Tibial artery (tissue), 4 donors: ENCODE measurements around the gene CYBC1.

Experiments used
- DNase-seq, 2 donors: peaks; one replicate each; pipeline ENCODE4 v3.0.0-alpha.2; 2019
- H3K27ac ChIP-seq, 2 donors: fragments of 200-600 bp; sonication (generic) in 1 of 2; 1 replicate in 1 of 2; 2 replicates in 1 of 2; pipeline ENCODE4 v1.5.1; 2018 to 2019; ENCODE audit warnings: mild to moderate bottlenecking in 1 of 2
- H3K27me3 ChIP-seq, 2 donors: fragments of 200-600 bp; sonication (generic) in 1 of 2; one replicate each; pipeline versions ENCODE4 v1.5.1 to v1.6.0; 2016 to 2019
- H3K36me3 ChIP-seq, 3 donors: fragments of 200-600 bp; sonication (generic) in 2 of 3; one replicate each; pipeline ENCODE4 v1.5.1; 2016 to 2019; ENCODE audit warnings: mild to moderate bottlenecking in 2 of 3
- H3K4me1 ChIP-seq, 4 donors: fragments of 200-600 bp; sonication (generic) in 2 of 4; 1 replicate in 3 of 4; 2 replicates in 1 of 4; pipeline ENCODE4 v1.5.1; 2016 to 2019
- H3K4me3 ChIP-seq, 2 donors: fragments of 200-600 bp; sonication (generic) in 1 of 2; 1 replicate in 1 of 2; 2 replicates in 1 of 2; pipeline ENCODE4 v1.5.1; 2018 to 2019; ENCODE audit warnings: mild to moderate bottlenecking in 2 of 2
- H3K9me3 ChIP-seq, 3 donors: fragments of 200-600 bp; sonication (generic) in 1 of 3; one replicate each; pipeline ENCODE4 v1.5.1; 2016 to 2019
- intact Hi-C: fragments of 100-400 bp; cut with DNase I; formaldehyde crosslinking; loops from one replicate; pipeline ENCODE4 v1.15.0; 2023; ENCODE audit warnings: low total_unique reads
- TF ChIP-seq, protein P1 (sequence below), 2 experiments: fragments of 200-600 bp in 1 of 2; fragments of 450-650 bp in 1 of 2; IDR thresholded peaks; one replicate each; pipeline ENCODE4 v1.5.1; 2017 to 2019; ENCODE audit warnings: antibody characterized with exemption in 2 of 2, mild to moderate bottlenecking in 1 of 2, moderate library complexity in 1 of 2

The CYBC1 gene

DNA sequence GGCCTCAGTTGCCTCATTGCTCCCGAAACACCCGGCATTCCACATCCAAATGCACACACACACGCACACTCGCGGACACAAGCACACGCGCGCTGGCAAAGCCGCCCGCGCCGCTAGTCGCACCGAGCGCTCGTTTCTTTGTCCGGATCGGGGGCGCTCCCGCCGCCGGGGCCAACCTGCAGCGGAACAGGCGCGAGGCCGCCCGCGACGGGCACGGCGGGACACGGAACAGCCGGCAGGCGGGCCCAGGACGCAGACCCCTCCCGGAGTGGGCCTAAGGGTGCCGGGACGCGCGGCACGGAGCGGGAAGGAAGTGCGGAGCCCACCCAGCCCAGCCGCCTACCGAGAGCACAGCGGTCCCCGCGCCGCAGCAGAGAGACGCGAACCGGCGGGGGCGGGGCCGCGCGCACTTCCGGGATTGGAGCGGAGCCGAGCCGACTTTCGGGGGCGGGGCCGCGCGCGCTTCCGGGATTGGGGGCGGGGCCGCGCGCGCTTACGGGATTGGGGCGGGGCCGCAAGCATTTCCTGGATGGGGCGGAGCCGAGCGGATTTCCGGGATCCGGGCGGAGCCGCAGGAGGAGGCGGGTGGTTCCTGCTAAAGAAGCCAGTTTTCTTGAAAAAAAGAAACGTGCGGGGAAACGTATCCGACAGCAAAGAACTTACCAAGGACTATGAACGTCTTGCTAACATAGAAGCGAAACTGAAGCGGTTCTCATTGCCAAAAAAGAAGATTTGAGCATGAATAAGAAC, at the start of gene CYBC1:
CYBC1 (minus strand) TSS at position 396 of the 750 bp plus-strand sequence. CDS start 1,498 bp downstream, outside the sequence.
- H3K27ac ChIP-seq, result peak within 1 kb of the TSS; percentile 87 to 90
- TF ChIP-seq, protein P1, sequence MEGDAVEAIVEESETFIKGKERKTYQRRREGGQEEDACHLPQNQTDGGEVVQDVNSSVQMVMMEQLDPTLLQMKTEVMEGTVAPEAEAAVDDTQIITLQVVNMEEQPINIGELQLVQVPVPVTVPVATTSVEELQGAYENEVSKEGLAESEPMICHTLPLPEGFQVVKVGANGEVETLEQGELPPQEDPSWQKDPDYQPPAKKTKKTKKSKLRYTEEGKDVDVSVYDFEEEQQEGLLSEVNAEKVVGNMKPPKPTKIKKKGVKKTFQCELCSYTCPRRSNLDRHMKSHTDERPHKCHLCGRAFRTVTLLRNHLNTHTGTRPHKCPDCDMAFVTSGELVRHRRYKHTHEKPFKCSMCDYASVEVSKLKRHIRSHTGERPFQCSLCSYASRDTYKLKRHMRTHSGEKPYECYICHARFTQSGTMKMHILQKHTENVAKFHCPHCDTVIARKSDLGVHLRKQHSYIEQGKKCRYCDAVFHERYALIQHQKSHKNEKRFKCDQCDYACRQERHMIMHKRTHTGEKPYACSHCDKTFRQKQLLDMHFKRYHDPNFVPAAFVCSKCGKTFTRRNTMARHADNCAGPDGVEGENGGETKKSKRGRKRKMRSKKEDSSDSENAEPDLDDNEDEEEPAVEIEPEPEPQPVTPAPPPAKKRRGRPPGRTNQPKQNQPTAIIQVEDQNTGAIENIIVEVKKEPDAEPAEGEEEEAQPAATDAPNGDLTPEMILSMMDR (IDR thresholded peaks at IDR 0.05), result no peak
- H3K36me3 ChIP-seq, result peaks cover 0 to 8% (median 0%) of the 10 kb centered on the region in 3 donors
- peak; percentile 89 to 96 for DNase-seq
- H3K27me3 ChIP-seq, result no peaks in the 10 kb centered on the region
- H3K9me3 ChIP-seq, result no peaks in the 10 kb centered on the region
- peak within 1 kb of the TSS; percentile 82 to 94 for H3K4me3 ChIP-seq
- peaks cover 0 to 27% (median 21%) of the 10 kb centered on the region in 4 donors for H3K4me1 ChIP-seq
- intact Hi-C loops, result loop anchor here (5.0 to 10.0 kb wide), 2 partner anchors 42 to 104 kb away; no protein-coding TSS in a partner anchor

DNA sequence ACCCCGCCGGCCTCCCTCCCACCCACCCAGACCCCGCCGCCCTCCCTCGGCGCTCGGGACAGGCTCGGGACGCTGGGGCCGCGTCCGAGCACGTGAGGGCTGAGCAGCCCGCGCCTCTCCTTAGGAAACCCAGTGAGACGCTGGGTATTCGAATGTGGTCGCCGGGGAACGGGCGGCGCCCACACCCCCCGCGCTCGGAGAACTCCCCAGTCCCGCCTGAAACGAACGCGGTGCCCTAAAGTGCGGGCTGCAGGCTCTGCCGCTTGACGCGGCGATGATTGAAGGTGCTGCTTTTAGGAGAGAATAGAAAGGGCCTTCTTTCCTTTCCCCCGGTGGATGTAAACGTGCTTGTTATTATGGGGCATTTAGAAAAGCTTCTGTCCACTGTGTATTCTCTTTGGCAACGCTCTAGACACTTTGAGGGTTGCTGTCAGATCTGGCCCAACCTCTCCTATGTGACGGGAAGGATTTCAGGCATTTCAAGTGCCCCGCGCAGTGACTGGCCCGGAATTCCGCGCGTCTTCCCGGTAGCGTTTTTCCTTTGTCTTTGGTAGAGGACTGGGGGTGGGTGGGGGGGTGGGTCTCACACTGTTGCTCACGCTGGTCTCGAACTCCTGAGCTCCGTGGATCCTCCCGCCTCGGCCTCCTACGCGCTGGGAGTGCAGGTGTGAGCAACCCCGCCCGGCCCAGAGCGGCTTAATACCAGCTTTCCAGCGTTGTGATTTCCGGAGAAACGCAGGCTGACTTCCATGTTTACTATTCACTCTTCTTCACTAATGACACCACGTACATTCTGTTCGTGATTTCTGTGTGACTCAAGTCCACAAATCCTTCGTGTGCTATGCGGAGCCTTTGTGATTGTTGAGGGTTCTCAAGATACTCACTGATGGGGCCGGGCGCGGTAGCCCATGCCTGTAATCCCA, 47.2 kb upstream of the CYBC1 start:
- peak overlapping the region; percentile 93 to 94 for H3K27ac ChIP-seq
- peak overlapping the region; percentile 58 to 91 for H3K4me3 ChIP-seq
- intact Hi-C loops, result no loop called here
- no peaks in the 10 kb centered on the region for H3K9me3 ChIP-seq
- peaks cover 0 to 57% (median 27%) of the 10 kb centered on the region in 4 donors for H3K4me1 ChIP-seq
- H3K36me3 ChIP-seq, result no peaks in the 10 kb centered on the region
- TF ChIP-seq, protein P1 (IDR thresholded peaks at IDR 0.05), result no peak
- DNase-seq, result peak; percentile 45 to 77
- no peaks in the 10 kb centered on the region for H3K27me3 ChIP-seq

DNA sequence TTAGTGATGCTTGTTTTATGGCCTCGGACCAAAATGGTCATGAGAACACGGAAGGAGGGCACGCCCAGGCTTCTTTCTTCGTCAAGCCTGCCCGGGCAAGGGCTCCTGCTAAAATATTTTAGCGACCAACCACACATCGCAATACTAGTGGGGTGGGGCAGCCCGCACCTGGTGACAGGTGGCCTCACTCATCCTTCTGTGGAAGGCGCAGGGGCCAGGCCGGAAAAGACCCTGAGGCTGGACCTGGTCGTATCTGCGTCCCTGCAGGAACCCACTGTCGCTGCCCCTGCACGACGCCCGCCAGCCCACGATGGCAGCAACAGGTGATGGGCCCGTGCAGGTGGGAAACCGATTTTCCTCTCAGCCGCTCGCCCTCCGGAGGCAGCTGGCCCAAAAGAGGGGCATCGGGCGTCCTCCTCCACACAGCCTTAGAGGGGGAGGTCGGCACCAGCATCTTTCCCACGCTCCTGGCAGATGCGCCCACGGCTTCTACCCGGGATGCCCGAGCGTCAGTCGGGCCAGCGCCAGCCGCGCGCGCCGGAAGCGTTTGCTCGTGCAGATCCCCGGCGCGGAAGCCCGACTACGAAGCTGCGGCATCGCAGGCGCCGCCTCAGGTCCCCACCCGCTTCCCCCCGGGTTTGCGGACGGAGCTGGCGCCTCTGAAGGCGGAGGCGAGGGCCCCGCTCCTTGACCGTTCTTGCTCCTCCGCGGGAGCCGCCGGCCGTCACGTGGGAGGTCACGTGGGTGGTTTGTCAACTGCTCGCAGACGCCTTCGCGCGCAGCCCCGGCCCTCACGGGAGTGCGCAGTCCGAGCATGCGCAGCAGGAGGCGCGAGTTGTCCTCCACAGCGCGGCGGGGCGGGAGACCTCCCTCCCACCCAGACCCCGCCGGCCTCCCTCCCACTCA, 46.2 kb upstream of the CYBC1 start:
- peak overlapping the region; percentile 58 to 91 for H3K4me3 ChIP-seq
- no peaks in the 10 kb centered on the region for H3K27me3 ChIP-seq
- TF ChIP-seq, protein P1 (IDR thresholded peaks at IDR 0.05), result peak in 1 of 2 experiments; percentile 12
- intact Hi-C loops, result no loop called here
- DNase-seq, result peak; percentile 98 to 99
- no peaks in the 10 kb centered on the region for H3K9me3 ChIP-seq
- H3K36me3 ChIP-seq, result no peaks in the 10 kb centered on the region
- H3K4me1 ChIP-seq, result peaks cover 0 to 54% (median 24%) of the 10 kb centered on the region in 4 donors
- peak overlapping the region; percentile 93 to 94 for H3K27ac ChIP-seq

DNA sequence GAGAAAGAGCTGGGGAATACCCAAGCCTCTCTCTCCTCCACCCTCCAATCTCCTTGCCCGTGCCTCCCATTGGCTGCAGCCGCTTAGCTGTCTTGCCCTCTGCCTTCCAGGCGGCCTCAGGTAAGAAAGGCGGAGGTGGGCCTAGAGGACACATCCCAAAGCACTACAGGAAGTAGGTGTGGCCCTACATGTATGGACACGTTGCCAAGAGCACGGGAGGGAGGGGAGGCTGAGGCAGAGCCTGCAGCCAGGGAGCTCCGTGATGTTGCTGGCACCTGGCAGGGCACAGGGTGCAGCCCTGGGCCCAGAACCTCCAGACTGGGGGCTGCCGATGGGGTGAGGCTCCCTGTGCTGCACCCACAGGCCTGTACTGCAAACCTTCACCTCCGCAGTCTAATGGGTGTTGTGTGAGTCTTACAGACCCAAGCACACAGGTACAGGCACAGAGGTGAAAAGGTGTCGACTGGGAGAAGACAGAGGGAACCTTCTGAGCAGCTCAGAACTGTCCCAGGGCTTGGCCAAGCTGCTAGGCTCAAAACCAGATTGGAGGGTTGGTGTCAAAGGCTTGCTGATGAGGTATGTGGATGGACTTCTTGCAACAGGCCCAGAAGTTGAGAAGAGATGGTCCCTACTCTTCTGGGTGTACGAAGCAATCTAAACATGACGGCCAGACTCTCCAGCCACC, 45.4 kb upstream of the CYBC1 start:
- Histone ChIP-seq H3K4me1 (peaks cover 0 to 51% (median 23%) of the 10 kb centered on the region in 4 donors), H3K27ac (peak overlapping the region; percentile 93 to 94), H3K36me3 (no peaks in the 10 kb centered on the region), H3K9me3 (no peaks in the 10 kb centered on the region), H3K4me3 (peak overlapping the region in 1 of 2 donors; percentile 91), H3K27me3 (no peaks in the 10 kb centered on the region)
- intact Hi-C loops, result no loop called here
- TF ChIP-seq, protein P1 (IDR thresholded peaks at IDR 0.05), result no peak
- no peak for DNase-seq
